Ascending aorta (tissue), 2 donors: Measurements from ENCODE around the gene BAIAP3. TPM values are rescaled to one million over a fixed set of nuclear protein-coding genes. Genes with fewer than 3 reads are reported as not detected.
"Not testable (repeated sequence)": the region's sequence is repeated elsewhere in the genome, so short reads cannot be mapped to it uniquely, and the experiment has no call there.

Source experiments
- DNase-seq, 2 donors: peaks; one replicate each; pipeline ENCODE4 v3.0.0-alpha.2; 2019; ENCODE audit warnings: low spot score in 2 of 2
- H3K27ac ChIP-seq, 2 donors: fragments of 200-600 bp; sonication (generic); one replicate each; pipeline ENCODE4 v1.5.1; 2016 to 2017; ENCODE audit warnings: mild to moderate bottlenecking in 1 of 2
- H3K27me3 ChIP-seq: fragments of 200-600 bp; sonication (generic); one replicate; pipeline ENCODE4 v1.5.1; 2017
- H3K36me3 ChIP-seq, 2 donors: fragments of 200-600 bp; sonication (generic); one replicate each; pipeline ENCODE4 v1.5.1; 2016
- H3K4me1 ChIP-seq, 2 donors: fragments of 200-600 bp; sonication (generic); one replicate each; pipeline ENCODE4 v1.5.1; 2016 to 2017; ENCODE audit warnings: mild to moderate bottlenecking in 1 of 2
- H3K4me3 ChIP-seq, 2 donors: fragments of 200-600 bp; sonication (generic); one replicate each; pipeline ENCODE4 v1.5.1; 2016 to 2017; ENCODE audit warnings: mild to moderate bottlenecking in 1 of 2
- H3K9me3 ChIP-seq, 2 donors: fragments of 200-600 bp; sonication (generic); one replicate each; pipeline ENCODE4 v1.5.1; 2016
- intact Hi-C: fragments of 100-400 bp; cut with DNase I; formaldehyde crosslinking; loops from one replicate; pipeline ENCODE4 v1.15.1; 2023
- total RNA-seq: library from RNA; depleted of rRNA; stranded (reverse); fragments of >200 nt; gene quantifications from one replicate; pipeline ENCODE4 v1.1.0, GENCODE V29; 2016
- TF ChIP-seq, protein P1 (sequence below), 3 experiments: fragments of 200-600 bp in 2 of 3; fragments of 450-650 bp in 1 of 3; sonication (generic) in 2 of 3; IDR thresholded peaks; one replicate each; pipeline ENCODE4 v1.5.1; 2016 to 2019; ENCODE audit warnings: antibody characterized with exemption in 3 of 3, mild to moderate bottlenecking in 1 of 3, moderate library complexity in 1 of 3

Gene BAIAP3
- total RNA-seq, 1 donor from 2014 or later = 0.64 TPM

DNA sequence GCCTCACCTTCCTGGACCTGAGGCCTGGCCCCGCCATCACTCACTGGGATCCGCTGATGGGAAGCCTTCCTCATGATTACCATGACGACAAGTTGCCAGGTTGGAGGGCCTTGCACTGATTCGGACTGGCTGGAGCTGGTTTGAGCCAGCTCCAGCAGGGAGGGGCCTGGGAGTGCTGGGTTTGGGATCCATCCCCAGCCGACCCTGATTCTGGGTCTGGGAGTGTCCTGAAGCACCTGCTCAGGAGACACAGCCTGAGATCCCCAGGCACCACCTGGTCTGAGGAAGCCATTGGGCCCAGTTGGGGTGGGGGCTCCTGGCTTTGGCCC is 5.9 kb upstream of the BAIAP3 start:
- Histone ChIP-seq H3K4me1 (peaks cover 0 to 5% of the 10 kb centered on the region in 2 donors), H3K4me3 (no peak overlapping the region), H3K27me3 (peaks cover 9% of the 10 kb centered on the region), H3K36me3 (peaks cover 30 to 41% of the 10 kb centered on the region in 2 donors), H3K27ac (no peak overlapping the region), H3K9me3 (peaks cover 0 to 4% of the 10 kb centered on the region in 2 donors)
- TF ChIP-seq, protein P1, sequence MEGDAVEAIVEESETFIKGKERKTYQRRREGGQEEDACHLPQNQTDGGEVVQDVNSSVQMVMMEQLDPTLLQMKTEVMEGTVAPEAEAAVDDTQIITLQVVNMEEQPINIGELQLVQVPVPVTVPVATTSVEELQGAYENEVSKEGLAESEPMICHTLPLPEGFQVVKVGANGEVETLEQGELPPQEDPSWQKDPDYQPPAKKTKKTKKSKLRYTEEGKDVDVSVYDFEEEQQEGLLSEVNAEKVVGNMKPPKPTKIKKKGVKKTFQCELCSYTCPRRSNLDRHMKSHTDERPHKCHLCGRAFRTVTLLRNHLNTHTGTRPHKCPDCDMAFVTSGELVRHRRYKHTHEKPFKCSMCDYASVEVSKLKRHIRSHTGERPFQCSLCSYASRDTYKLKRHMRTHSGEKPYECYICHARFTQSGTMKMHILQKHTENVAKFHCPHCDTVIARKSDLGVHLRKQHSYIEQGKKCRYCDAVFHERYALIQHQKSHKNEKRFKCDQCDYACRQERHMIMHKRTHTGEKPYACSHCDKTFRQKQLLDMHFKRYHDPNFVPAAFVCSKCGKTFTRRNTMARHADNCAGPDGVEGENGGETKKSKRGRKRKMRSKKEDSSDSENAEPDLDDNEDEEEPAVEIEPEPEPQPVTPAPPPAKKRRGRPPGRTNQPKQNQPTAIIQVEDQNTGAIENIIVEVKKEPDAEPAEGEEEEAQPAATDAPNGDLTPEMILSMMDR (IDR thresholded peaks at IDR 0.05) = no peak
- DNase-seq = no peak
- intact Hi-C loops = no loop called here

DNA sequence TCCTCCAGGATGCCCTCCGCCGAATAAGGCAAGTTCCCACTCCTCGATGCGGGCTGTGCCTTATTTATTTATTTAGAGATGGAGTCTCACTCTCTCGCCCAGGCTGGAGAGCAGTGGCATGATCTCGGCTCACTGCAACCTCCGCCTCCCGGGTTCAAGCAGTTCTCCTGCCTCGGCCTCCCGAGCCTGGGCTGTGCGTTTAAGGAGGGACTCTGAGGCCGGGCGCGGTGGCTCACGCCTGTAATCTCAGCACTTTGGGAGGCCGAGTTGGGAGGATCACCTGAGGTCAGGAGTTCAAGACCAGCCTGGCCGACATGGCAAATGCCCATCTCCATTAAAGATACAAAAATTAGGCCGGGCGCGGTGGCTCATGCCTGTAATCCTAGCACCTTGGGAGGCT is 5.3 kb upstream of the BAIAP3 start:
- H3K27me3 ChIP-seq, DNase-seq, H3K27ac ChIP-seq, H3K4me3 ChIP-seq, intact Hi-C loops, H3K9me3 ChIP-seq, H3K4me1 ChIP-seq: not testable (repeated sequence)
- H3K36me3 ChIP-seq = peaks cover 29 to 41% of the 10 kb centered on the region in 2 donors

- H3K27me3 ChIP-seq = peaks cover 18% of the 10 kb centered on the region
- intact Hi-C loops, H3K27ac ChIP-seq, H3K4me1 ChIP-seq, H3K9me3 ChIP-seq, DNase-seq, H3K4me3 ChIP-seq: not testable (repeated sequence)
- peaks cover 20 to 34% of the 10 kb centered on the region in 2 donors for H3K36me3 ChIP-seq
Observed at GRCh38 chr16:1328961-1329360, 4.5 kb upstream of the BAIAP3 start.

DNA sequence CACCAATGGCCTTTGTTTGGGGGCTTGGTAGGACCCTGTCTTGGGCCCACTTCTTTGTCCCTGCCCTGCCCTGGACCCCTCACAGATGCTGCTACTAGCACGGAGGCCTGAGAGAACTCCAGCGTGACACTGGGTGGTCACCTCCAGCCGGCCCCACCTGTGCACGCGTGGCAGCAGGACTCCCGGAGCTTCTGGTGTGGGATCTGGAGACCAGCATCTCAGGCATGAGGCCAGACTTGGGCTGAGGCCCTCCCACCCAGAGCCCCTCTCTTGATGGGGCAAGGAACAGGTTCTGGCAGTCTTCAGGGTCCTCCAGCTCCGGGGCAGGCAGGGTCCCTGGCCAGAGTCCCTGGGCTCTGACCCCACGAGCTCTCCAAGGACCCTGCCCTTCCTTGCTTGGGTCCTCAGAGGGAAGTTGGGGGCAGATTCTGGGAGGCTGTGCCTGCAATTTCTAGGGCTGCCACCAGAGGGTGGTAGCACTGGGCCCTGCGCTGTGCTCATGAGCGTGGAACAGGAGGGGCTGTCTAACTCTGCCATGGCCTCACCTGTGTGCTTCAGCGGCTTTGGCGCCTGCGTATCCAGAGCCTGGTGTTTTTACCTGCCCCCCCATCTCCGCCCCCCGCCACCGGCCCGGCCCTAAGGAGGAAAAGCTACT is 3.1 kb upstream of the BAIAP3 start:
- Histone ChIP-seq H3K27ac (no peak overlapping the region), H3K36me3 (peaks cover 6 to 20% of the 10 kb centered on the region in 2 donors), H3K27me3 (peaks cover 29% of the 10 kb centered on the region), H3K9me3 (peaks cover 0 to 4% of the 10 kb centered on the region in 2 donors), H3K4me1 (peaks cover 3 to 11% of the 10 kb centered on the region in 2 donors), H3K4me3 (no peak overlapping the region)
- intact Hi-C loops = no loop called here
- DNase-seq = no peak
- TF ChIP-seq, protein P1 (IDR thresholded peaks at IDR 0.05) = peak in 2 of 3 experiments; percentile 5 to 6

GRCh38 chr16:1330931-1331711 is 2.3 kb upstream of the BAIAP3 start:
- H3K36me3 ChIP-seq = peaks cover 0 to 13% of the 10 kb centered on the region in 2 donors
- TF ChIP-seq, protein P1 (IDR thresholded peaks at IDR 0.05) = no peak
- H3K4me1 ChIP-seq = peaks cover 3 to 11% of the 10 kb centered on the region in 2 donors
- peaks cover 0 to 4% of the 10 kb centered on the region in 2 donors for H3K9me3 ChIP-seq
- H3K27me3 ChIP-seq = peaks cover 29% of the 10 kb centered on the region
- intact Hi-C loops = no loop called here
- H3K27ac ChIP-seq = no peak overlapping the region
- no peak for DNase-seq
- peak overlapping the region in 1 of 2 donors; percentile 33 for H3K4me3 ChIP-seq

DNA sequence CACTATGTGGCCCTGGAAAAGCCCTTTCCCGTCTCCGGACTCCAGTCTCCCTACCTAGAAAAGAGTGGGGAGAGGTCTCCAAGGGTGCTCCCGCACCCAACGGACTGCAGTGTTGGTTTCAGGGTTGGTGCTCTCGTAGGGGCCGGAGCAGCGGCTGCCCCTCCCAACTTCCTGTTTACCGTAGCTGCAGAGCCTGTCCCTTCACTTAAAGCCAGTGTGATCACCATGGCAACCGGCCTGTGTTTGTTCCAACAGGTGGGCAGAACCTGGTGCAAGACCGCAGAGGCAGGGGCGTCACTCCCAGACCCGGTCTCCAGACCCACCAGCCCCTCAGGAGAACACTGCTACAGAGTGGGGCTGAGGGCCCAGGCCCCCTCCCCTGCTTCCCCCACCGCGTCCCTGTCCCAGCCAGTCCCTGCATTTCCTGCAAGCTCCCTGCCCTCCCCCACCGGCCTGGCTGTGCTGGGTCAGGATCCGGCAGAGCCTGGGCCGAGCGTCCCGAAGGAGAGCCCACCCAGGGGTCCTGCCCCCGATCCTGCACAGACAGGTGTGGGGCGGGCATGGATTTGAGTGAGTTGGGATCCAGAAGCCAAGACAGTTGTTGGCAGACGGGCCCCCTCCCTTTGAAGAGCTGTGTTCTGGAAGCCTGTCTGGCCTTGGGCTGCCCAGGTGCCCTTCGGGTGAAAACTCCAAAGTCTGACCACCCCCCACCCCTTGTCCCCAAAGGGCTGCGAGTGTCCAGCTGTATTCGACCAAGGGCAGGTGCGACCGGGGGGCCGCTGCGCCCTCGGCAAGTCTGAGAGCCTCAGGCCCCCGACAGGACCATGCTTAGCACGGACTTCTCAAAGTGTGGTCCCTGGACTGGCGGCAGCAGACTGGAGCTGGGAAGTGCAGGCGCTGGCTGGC is 1.5 kb upstream of the BAIAP3 start:
- Histone ChIP-seq H3K36me3 (peaks cover 0 to 5% of the 10 kb centered on the region in 2 donors), H3K9me3 (peaks cover 0 to 4% of the 10 kb centered on the region in 2 donors), H3K4me1 (peaks cover 3 to 11% of the 10 kb centered on the region in 2 donors), H3K27ac (no peak overlapping the region), H3K27me3 (peaks cover 29% of the 10 kb centered on the region), H3K4me3 (peak overlapping the region; percentile 33 to 35)
- DNase-seq = peak; percentile 30 to 81
- intact Hi-C loops = no loop called here
- TF ChIP-seq, protein P1 (IDR thresholded peaks at IDR 0.05) = no peak
